Mesothelial cell of epicardium (in vitro differentiated cells): Measurements from ENCODE around the gene PPP1R37. TPM values are rescaled to one million over a fixed set of nuclear protein-coding genes. Genes with fewer than 3 reads are reported as not detected.
A peak's percentile ranks its signal among the peaks of the same experiment; 100 is the strongest.

Experiments used
- DNase-seq, 2 experiments: peaks; one replicate each; pipeline ENCODE4 v3.0.0; 2021; ENCODE audit warnings: low spot score in 2 of 2; ENCODE audit not compliant: unreplicated experiment in 2 of 2
- H3K27ac Mint-ChIP-seq: 2 replicates; pipeline ENCODE4 v1.8.0; 2021; ENCODE audit warnings: mixed read lengths
- H3K27me3 Mint-ChIP-seq: 2 replicates; pipeline ENCODE4 v1.8.0; 2021; ENCODE audit warnings: low read depth, mixed read lengths
- H3K36me3 Mint-ChIP-seq: 2 replicates; pipeline ENCODE4 v1.8.0; 2021; ENCODE audit warnings: mixed read lengths
- H3K4me1 Mint-ChIP-seq: 2 replicates; pipeline ENCODE4 v1.8.0; 2021; ENCODE audit warnings: mixed read lengths
- H3K4me3 Mint-ChIP-seq: 2 replicates; pipeline ENCODE4 v1.8.0; 2021; ENCODE audit warnings: mild to moderate bottlenecking, moderate library complexity, mixed read lengths
- H3K9me3 Mint-ChIP-seq: 2 replicates; pipeline ENCODE4 v1.8.0; 2021; ENCODE audit warnings: mixed read lengths
- total RNA-seq: library from RNA; stranded (reverse); gene quantifications from 3 replicates; pipeline ENCODE4 v1.2.1, GENCODE V29; 2021
- TF ChIP-seq, protein P1 (sequence below): fragments of 200-600 bp; sonication (generic); IDR thresholded peaks from one replicate; pipeline ENCODE4 v1.5.0; 2021; ENCODE audit warnings: antibody characterized with exemption; ENCODE audit not compliant: unreplicated experiment

PPP1R37 gene
- total RNA-seq, 1 donor from 2014 or later: 40.7 TPM

- Mint-ChIP-seq H3K27me3 (peaks cover 18% of the 10 kb centered on the region), H3K36me3 (no peaks in the 10 kb centered on the region), H3K4me3 (no peak within 1 kb of the TSS), H3K9me3 (no peaks in the 10 kb centered on the region), H3K27ac (no peak within 1 kb of the TSS), H3K4me1 (peaks cover 25% of the 10 kb centered on the region)
- TF ChIP-seq, protein P1, sequence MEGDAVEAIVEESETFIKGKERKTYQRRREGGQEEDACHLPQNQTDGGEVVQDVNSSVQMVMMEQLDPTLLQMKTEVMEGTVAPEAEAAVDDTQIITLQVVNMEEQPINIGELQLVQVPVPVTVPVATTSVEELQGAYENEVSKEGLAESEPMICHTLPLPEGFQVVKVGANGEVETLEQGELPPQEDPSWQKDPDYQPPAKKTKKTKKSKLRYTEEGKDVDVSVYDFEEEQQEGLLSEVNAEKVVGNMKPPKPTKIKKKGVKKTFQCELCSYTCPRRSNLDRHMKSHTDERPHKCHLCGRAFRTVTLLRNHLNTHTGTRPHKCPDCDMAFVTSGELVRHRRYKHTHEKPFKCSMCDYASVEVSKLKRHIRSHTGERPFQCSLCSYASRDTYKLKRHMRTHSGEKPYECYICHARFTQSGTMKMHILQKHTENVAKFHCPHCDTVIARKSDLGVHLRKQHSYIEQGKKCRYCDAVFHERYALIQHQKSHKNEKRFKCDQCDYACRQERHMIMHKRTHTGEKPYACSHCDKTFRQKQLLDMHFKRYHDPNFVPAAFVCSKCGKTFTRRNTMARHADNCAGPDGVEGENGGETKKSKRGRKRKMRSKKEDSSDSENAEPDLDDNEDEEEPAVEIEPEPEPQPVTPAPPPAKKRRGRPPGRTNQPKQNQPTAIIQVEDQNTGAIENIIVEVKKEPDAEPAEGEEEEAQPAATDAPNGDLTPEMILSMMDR: no peak
- peak in 1 of 2 experiments; percentile 68 for DNase-seq
Measured at GRCh38 chr19:45160870-45161737, 68.1 kb downstream of the PPP1R37 start, which contains the start of gene NKPD1. TSS of gene NKPD1 (minus strand) at chr19:45160982. CDS start at chr19:45160150, 832 bp downstream.

GRCh38 chr19:45161738-45162607, 69.0 kb downstream of the PPP1R37 start:
- peaks cover 25% of the 10 kb centered on the region for H3K4me1 Mint-ChIP-seq
- H3K4me3 Mint-ChIP-seq: no peak overlapping the region
- H3K27ac Mint-ChIP-seq: no peak overlapping the region
- H3K27me3 Mint-ChIP-seq: peaks cover 13% of the 10 kb centered on the region
- H3K9me3 Mint-ChIP-seq: no peaks in the 10 kb centered on the region
- no peaks in the 10 kb centered on the region for H3K36me3 Mint-ChIP-seq
- peak in 1 of 2 experiments; percentile 68 for DNase-seq
- TF ChIP-seq, protein P1: peak; percentile 47

DNA sequence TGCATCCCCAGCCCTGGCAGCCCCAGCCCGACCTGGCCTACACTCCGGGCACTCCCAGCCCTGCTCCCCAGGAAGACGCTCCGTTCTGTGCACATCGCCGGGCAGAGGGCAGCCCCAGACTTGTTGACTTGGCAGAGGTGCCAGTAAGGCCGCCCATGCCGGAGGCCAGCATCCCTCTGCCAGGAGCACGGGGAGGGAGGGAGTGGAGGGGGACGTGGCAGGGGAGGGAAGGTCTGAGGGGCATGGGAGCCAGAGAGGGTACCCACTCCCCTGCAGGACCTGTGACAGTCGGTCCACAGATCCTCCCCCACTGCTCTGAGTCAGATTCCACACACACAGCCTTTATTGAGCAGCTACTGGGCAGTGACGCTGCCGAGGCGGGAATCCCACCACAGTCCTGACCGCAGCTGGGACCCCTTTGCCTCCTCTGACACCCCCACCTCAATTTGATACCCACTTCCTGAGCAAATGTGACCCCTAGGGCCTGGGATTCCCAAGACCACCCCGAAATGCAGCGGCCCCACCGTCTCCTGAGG, 69.7 kb downstream of the PPP1R37 start:
- Mint-ChIP-seq H3K4me3 (no peak overlapping the region), H3K9me3 (no peaks in the 10 kb centered on the region), H3K4me1 (peaks cover 25% of the 10 kb centered on the region), H3K36me3 (no peaks in the 10 kb centered on the region), H3K27ac (no peak overlapping the region), H3K27me3 (peaks cover 9% of the 10 kb centered on the region)
- TF ChIP-seq, protein P1: no peak
- DNase-seq: no peak

GRCh38 chr19:45163156-45163555, 70.2 kb downstream of the PPP1R37 start:
- no peaks in the 10 kb centered on the region for H3K9me3 Mint-ChIP-seq
- TF ChIP-seq, protein P1: no peak
- peaks cover 25% of the 10 kb centered on the region for H3K4me1 Mint-ChIP-seq
- DNase-seq: no peak
- no peak overlapping the region for H3K27ac Mint-ChIP-seq
- H3K4me3 Mint-ChIP-seq: no peak overlapping the region
- no peaks in the 10 kb centered on the region for H3K36me3 Mint-ChIP-seq
- H3K27me3 Mint-ChIP-seq: peaks cover 6% of the 10 kb centered on the region

DNA sequence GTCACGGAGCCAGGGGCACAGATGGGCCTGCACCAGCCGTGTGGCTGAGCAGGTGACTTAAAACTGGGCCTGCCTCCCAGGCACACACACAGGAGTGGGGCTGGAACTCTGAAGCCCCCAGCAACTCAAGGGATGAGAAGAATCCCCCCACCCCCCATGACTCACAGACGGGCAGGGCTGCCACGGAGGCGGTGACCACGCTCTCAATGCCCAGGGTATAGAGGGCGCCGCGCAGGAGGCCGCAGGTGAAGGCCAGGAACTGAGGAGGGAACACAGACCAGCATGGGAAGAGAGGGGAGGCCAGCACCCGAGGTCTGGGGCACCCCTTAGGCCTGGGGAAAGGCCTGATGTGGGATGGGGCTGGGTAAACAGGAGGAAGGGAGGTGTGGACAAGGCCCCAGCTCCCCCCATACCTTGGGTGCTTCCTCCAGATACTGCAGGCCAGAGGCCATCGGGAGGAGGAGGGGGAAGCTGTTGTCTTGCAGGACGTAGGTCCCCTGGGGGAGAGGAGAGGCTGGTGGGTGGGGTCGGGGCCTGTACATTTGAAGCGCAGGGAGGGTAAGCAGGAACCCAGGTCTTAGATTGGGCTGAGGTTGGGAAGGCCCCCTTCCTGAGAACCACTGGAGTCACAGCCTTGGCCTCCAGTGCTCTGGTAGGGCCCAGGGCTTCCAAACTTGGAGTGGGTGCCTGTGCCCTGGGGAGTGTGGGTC, 70.9 kb downstream of the PPP1R37 start:
- H3K27me3 Mint-ChIP-seq: peaks cover 6% of the 10 kb centered on the region
- no peak for DNase-seq
- no peaks in the 10 kb centered on the region for H3K36me3 Mint-ChIP-seq
- peaks cover 25% of the 10 kb centered on the region for H3K4me1 Mint-ChIP-seq
- TF ChIP-seq, protein P1: no peak
- H3K27ac Mint-ChIP-seq: no peak overlapping the region
- H3K9me3 Mint-ChIP-seq: no peaks in the 10 kb centered on the region
- H3K4me3 Mint-ChIP-seq: no peak overlapping the region
